ENCODE measurements around the gene ACE.

Gene ACE

GRCh38 chr17:63538693-63539595 is 62.1 kb downstream of the ACE start:
- DNase-seq (ENCODE audit: low spot score) = no peak

DNA sequence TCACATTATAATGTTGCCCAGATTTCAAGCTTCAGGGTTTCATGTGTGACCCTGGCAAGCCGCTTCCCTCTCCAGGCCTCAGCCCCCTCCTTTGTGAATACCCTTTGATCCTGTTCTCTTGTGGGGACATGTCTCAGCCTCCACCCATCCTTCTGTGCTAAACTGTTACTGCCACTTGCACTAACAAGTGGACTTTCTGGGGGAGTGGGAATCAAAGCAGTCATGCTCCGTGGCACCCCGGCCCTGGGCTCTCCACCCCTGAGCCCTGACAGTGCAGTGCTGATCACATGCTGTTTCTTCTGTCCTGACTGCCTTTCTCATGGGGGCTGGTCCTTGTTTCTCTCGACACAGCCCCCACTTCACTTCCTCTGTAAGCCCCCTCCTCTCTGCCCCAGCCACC is 63.7 kb downstream of the ACE start:
- no peak for DNase-seq (ENCODE audit: low spot score)

GRCh38 chr17:63542218-63542545 is 65.3 kb downstream of the ACE start:
- no peak for DNase-seq (ENCODE audit: low spot score)

GRCh38 chr17:63542942-63543821 is 66.3 kb downstream of the ACE start:
- DNase-seq (ENCODE audit: low spot score) = no peak

- DNase-seq (ENCODE audit: low spot score) = no peak
Observed at GRCh38 chr17:63543822-63544420, 67.1 kb downstream of the ACE start.

DNA sequence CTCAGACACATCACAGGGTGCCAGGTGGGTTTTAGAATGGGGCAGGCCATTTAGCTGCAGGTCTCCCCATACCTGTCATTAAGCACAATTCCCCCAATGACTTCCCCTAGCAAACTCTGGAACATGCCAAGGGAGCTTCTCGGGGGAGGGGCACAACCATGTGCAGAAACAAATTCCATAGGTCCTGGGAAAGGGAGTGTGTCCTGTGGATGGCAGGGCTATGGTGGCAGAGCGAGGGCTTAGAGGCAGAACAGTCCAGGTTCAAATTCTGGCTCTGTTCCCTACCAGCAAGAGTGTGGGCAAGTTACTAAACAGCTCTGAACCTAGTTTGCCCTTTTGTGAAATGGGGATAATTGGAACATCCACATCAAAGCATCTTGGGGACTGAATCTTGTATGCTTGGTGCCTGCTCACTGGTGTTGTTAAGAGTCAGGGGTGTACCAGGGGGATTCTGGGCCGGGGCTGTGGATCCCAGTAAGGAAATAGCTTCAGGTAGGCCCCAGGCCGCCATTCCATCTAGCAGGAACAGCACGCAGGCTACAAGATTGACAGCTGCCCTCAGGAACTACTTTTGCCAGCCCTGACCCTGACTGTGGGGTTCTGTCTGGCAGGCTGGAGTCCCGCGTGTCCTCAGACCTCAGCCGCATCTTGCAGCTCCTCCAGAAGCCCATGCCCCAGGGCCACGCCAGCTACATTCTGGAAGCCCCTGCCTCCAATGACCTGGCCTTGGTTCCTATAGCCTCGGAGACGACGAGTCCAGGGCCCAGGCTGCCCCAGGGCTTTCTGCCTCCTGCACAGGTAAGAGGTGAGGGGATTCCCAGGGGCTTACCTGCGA is 67.8 kb downstream of the ACE start:
- no peak for DNase-seq (ENCODE audit: low spot score)

GRCh38 chr17:63546308-63547082 is 69.6 kb downstream of the ACE start:
- no peak for DNase-seq (ENCODE audit: low spot score)

DNA sequence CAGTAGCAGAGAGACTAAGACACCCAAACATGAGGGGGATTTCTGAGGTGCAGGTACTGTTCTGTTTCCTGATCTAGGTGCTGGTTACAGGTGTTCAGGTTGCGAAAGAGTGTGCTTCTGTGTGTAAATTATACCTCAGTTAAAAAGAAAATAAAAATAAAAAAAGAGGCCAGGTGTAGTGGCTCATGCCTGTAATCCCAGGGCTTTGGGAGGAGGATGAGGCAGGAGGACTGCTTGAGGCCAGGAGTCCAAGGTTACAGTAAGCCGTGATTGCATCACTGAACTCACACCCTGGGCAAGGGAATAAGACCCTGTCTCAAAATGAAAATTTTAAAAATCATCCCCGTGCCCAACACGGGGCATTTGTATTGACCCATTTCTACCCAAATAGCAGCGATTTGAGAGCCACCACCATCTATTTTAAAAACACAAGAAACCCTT is 70.2 kb downstream of the ACE start:
- DNase-seq (ENCODE audit: low spot score) = no peak

Data from NAMALWA (cell line).